ENCODE measurements around the gene TMCC3. TPM values are rescaled to one million over a fixed set of nuclear protein-coding genes. Genes with fewer than 3 reads are reported as not detected.
"Not testable (repeated sequence)": the region's sequence is repeated elsewhere in the genome, so short reads cannot be mapped to it uniquely, and the experiment has no call there.

TMCC3 gene
- total and polyA plus RNA-seq, 9 donors: 16.3 to 23.8 (median 20.3) TPM

DNA sequence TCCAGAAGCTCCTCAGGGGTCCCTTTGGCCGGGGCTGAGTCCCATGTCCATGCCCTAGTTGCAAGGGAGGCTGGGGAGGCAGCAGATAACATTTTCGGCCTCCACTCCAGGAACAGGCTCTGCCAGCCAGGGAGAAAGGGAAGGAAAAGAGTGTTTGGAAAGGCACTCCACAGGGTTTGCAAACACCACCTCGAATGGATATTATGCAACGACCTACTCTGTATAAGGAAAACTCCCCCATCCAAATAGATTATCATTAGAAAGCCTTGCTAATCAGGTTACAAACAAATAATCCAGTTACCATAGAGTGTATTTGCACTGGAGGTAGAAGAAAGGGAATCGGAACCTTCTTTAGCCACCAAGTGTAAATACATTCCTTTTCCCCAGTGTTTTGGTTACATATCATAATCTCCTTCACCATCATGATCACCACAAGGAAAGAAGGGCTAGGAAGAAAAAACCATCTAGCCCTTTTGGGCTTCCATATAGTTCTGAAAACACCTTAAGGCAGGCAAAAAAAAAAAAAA lies 40.4 kb downstream of the TMCC3 start:
- Histone ChIP-seq H3K36me3 (ENCODE audit: control insufficient read depth, insufficient read depth, low read length) (peaks cover 2% of the 10 kb centered on the region), H3K27ac (ENCODE audit: low read length) (no peak overlapping the region), H3K4me3 (ENCODE audit: low read length) (no peak overlapping the region), H3K4me1 (ENCODE audit: control insufficient read depth, insufficient read depth, low read length) (peaks cover 9% of the 10 kb centered on the region), H3K27me3 (ENCODE audit: control insufficient read depth, insufficient read depth, low read length) (no peaks in the 10 kb centered on the region), H3K9me3 (replicated peaks; ENCODE audit: control insufficient read depth, low read depth, low read length) (no peaks in the 10 kb centered on the region)
- whole genome bisulfite sequencing (ENCODE audit: insufficient coverage): 83% methylated on average over 2 of the region's 5 CpGs
- DNase-seq: no peak

- H3K9me3 ChIP-seq (replicated peaks; ENCODE audit: control insufficient read depth, low read depth, low read length); DNase-seq; H3K36me3 ChIP-seq (ENCODE audit: control insufficient read depth, insufficient read depth, low read length); H3K4me1 ChIP-seq (ENCODE audit: control insufficient read depth, insufficient read depth, low read length); H3K4me3 ChIP-seq (ENCODE audit: low read length); H3K27ac ChIP-seq (ENCODE audit: low read length); H3K27me3 ChIP-seq (ENCODE audit: control insufficient read depth, insufficient read depth, low read length): not testable (repeated sequence)
- 68% methylated on average over 5 of the region's 6 CpGs for WGBS (ENCODE audit: insufficient coverage)
Observed at GRCh38 chr12:94606810-94607209, 43.5 kb downstream of the TMCC3 start.

- H3K9me3 ChIP-seq (replicated peaks; ENCODE audit: control insufficient read depth, low read depth, low read length): no peaks in the 10 kb centered on the region
- WGBS (ENCODE audit: insufficient coverage): 50% methylated on average over 1 of the region's 3 CpGs
- no peak overlapping the region for H3K4me3 ChIP-seq (ENCODE audit: low read length)
- H3K27me3 ChIP-seq (ENCODE audit: control insufficient read depth, insufficient read depth, low read length): no peaks in the 10 kb centered on the region
- H3K4me1 ChIP-seq (ENCODE audit: control insufficient read depth, insufficient read depth, low read length): peaks cover 2% of the 10 kb centered on the region
- H3K27ac ChIP-seq (ENCODE audit: low read length): no peak overlapping the region
- DNase-seq: no peak
- no peaks in the 10 kb centered on the region for H3K36me3 ChIP-seq (ENCODE audit: control insufficient read depth, insufficient read depth, low read length)
Observed at GRCh38 chr12:94604366-94604698, 46.0 kb downstream of the TMCC3 start.

DNA sequence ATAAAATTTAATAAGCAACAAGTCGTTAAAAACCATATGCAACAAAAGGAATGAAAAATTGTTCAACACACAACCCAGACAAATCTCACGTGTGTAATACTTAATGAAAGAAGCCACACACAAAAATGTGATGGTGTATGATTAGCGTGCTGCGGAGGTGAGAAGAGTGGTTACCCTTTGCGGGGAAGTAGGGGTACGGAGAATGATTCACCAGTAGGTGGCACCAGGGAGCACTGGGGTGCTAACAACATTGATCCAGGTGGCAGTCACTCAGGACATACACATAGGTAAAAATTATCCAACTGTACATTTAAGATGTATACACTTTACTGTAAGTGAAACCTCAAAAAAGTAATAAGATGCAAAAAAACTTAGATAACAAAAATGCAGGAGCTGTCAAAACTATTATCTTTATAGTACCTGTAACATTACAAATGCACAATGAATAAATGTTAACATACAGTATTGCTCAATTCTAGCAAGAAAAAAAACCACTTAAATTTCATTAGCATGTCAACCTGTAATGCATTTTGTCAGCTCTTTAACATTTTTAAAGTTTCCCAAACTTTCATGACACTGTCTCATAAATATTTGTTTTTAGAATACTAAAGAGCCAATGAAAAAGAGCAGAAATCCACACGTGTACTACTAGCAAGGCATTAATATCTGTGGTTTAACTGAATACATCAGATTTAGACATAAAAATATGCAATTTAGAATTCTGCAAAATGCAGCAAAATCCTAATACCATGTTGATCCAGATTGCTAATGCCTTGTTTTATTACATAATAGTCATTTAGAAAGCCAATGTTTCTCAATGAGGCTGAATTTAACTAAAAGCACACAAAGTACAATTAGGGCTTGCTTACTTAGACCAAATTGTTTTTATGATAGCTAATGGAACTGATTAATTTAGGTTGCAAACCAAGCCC lies 46.7 kb downstream of the TMCC3 start:
- Histone ChIP-seq H3K4me1 (ENCODE audit: control insufficient read depth, insufficient read depth, low read length) (peaks cover 2% of the 10 kb centered on the region), H3K27me3 (ENCODE audit: control insufficient read depth, insufficient read depth, low read length) (no peaks in the 10 kb centered on the region), H3K27ac (ENCODE audit: low read length) (no peak overlapping the region), H3K4me3 (ENCODE audit: low read length) (no peak overlapping the region), H3K9me3 (replicated peaks; ENCODE audit: control insufficient read depth, low read depth, low read length) (no peaks in the 10 kb centered on the region), H3K36me3 (ENCODE audit: control insufficient read depth, insufficient read depth, low read length) (no peaks in the 10 kb centered on the region)
- DNase-seq: no peak
- no CpG with 5 or more reads among the region's 7 CpGs for WGBS (ENCODE audit: insufficient coverage)

GRCh38 chr12:94602024-94602423 lies 48.3 kb downstream of the TMCC3 start:
- Histone ChIP-seq H3K4me1 (ENCODE audit: control insufficient read depth, insufficient read depth, low read length) (peaks cover 5% of the 10 kb centered on the region), H3K27me3 (ENCODE audit: control insufficient read depth, insufficient read depth, low read length) (no peaks in the 10 kb centered on the region), H3K36me3 (ENCODE audit: control insufficient read depth, insufficient read depth, low read length) (no peaks in the 10 kb centered on the region), H3K27ac (ENCODE audit: low read length) (no peak overlapping the region), H3K9me3 (replicated peaks; ENCODE audit: control insufficient read depth, low read depth, low read length) (no peaks in the 10 kb centered on the region), H3K4me3 (ENCODE audit: low read length) (no peak overlapping the region)
- WGBS (ENCODE audit: insufficient coverage): 100% methylated on average over 1 of the region's 4 CpGs
- DNase-seq: no peak

DNA sequence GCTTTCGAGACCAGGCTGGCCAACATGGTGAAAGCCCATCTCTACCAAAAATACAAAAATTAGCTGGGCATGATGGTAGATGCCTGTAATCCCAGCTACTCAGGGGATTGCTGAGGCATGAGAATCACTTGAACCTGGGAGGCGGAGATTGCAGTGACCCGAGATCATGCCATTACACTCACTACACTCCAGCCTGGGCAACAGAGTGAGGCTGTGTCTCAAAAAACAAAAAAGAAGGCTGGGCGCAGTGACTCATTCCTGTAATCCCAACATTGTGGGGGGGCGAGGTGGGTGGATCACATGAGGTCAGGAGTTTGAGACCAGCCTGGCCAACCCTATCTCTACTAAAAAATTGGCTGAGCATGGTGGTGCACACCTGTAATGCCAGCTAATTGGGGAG lies 49.0 kb downstream of the TMCC3 start:
- H3K4me3 ChIP-seq (ENCODE audit: low read length); H3K9me3 ChIP-seq (replicated peaks; ENCODE audit: control insufficient read depth, low read depth, low read length); H3K36me3 ChIP-seq (ENCODE audit: control insufficient read depth, insufficient read depth, low read length); DNase-seq; H3K27me3 ChIP-seq (ENCODE audit: control insufficient read depth, insufficient read depth, low read length); H3K27ac ChIP-seq (ENCODE audit: low read length): not testable (repeated sequence)
- H3K4me1 ChIP-seq (ENCODE audit: control insufficient read depth, insufficient read depth, low read length): peaks cover 12% of the 10 kb centered on the region
- WGBS (ENCODE audit: insufficient coverage): 100% methylated on average over 1 of the region's 5 CpGs

DNA sequence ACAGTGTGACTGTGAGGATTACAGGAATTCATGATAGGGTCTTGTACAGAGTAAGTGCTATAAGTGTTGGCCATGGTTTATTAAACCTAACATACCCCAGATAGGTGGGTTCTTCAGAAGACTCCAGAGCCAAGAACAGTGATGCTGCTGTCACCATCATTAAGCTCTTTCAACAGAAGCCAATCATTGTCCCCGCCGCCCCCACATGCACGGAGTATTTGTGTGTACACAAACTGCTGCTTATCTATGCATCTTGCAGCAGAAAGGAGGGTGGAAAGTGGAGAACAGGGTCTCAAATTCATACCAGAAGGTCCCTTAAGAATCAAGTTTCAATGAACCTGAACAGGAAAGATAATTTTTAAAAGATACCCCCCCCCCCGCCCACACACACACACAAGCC lies 51.2 kb downstream of the TMCC3 start:
- DNase-seq: no peak
- no CpG with 5 or more reads among the region's 4 CpGs for WGBS (ENCODE audit: insufficient coverage)
- Histone ChIP-seq H3K4me3 (ENCODE audit: low read length) (no peak overlapping the region), H3K27ac (ENCODE audit: low read length) (no peak overlapping the region), H3K27me3 (ENCODE audit: control insufficient read depth, insufficient read depth, low read length) (no peaks in the 10 kb centered on the region), H3K36me3 (ENCODE audit: control insufficient read depth, insufficient read depth, low read length) (no peaks in the 10 kb centered on the region), H3K9me3 (replicated peaks; ENCODE audit: control insufficient read depth, low read depth, low read length) (no peaks in the 10 kb centered on the region), H3K4me1 (ENCODE audit: control insufficient read depth, insufficient read depth, low read length) (peaks cover 18% of the 10 kb centered on the region)

- no peak overlapping the region for H3K27ac ChIP-seq (ENCODE audit: low read length)
Observed at GRCh38 chr12:94597268-94597667, 53.1 kb downstream of the TMCC3 start.

GRCh38 chr12:94596596-94596995 lies 53.8 kb downstream of the TMCC3 start:
- WGBS (ENCODE audit: insufficient coverage): 92% methylated on average over 2 of the region's 2 CpGs
- H3K4me1 ChIP-seq (ENCODE audit: control insufficient read depth, insufficient read depth, low read length): peaks cover 23% of the 10 kb centered on the region
- H3K27ac ChIP-seq (ENCODE audit: low read length): peak overlapping the region; percentile 35

More at GRCh38 chr12:94597268-94597667, 53.1 kb downstream of the TMCC3 start:
- Histone ChIP-seq H3K4me3 (ENCODE audit: low read length) (no peak overlapping the region), H3K9me3 (replicated peaks; ENCODE audit: control insufficient read depth, low read depth, low read length) (no peaks in the 10 kb centered on the region), H3K36me3 (ENCODE audit: control insufficient read depth, insufficient read depth, low read length) (no peaks in the 10 kb centered on the region), H3K27me3 (ENCODE audit: control insufficient read depth, insufficient read depth, low read length) (no peaks in the 10 kb centered on the region), H3K4me1 (ENCODE audit: control insufficient read depth, insufficient read depth, low read length) (peaks cover 23% of the 10 kb centered on the region)
- WGBS (ENCODE audit: insufficient coverage): no CpG with 5 or more reads among the region's 5 CpGs
- DNase-seq: no peak

GRCh38 chr12:94595152-94595551 lies 55.2 kb downstream of the TMCC3 start:
- H3K27ac ChIP-seq (ENCODE audit: low read length): no peak overlapping the region
- no CpG with 5 or more reads among the region's 3 CpGs for WGBS (ENCODE audit: insufficient coverage)
- H3K27me3 ChIP-seq (ENCODE audit: control insufficient read depth, insufficient read depth, low read length): no peaks in the 10 kb centered on the region
- peaks cover 23% of the 10 kb centered on the region for H3K4me1 ChIP-seq (ENCODE audit: control insufficient read depth, insufficient read depth, low read length)
- H3K36me3 ChIP-seq (ENCODE audit: control insufficient read depth, insufficient read depth, low read length): peaks cover 4% of the 10 kb centered on the region
- H3K9me3 ChIP-seq (replicated peaks; ENCODE audit: control insufficient read depth, low read depth, low read length): no peaks in the 10 kb centered on the region
- no peak for DNase-seq
- H3K4me3 ChIP-seq (ENCODE audit: low read length): no peak overlapping the region

More at GRCh38 chr12:94596596-94596995, 53.8 kb downstream of the TMCC3 start:
- no peak overlapping the region for H3K4me3 ChIP-seq (ENCODE audit: low read length)
- H3K27me3 ChIP-seq (ENCODE audit: control insufficient read depth, insufficient read depth, low read length): no peaks in the 10 kb centered on the region
- DNase-seq: peak; percentile 80
- H3K9me3 ChIP-seq (replicated peaks; ENCODE audit: control insufficient read depth, low read depth, low read length): no peaks in the 10 kb centered on the region
- no peaks in the 10 kb centered on the region for H3K36me3 ChIP-seq (ENCODE audit: control insufficient read depth, insufficient read depth, low read length)
